Astrocyte (in vitro differentiated cells and primary cell): ENCODE data around the gene HIBADH. TPM values are rescaled to one million over a fixed set of nuclear protein-coding genes. Genes with fewer than 3 reads are reported as not detected.

Experiments
- DNase-seq: peaks from one replicate; pipeline ENCODE4 v3.0.0-alpha.2; 2010; ENCODE audit warnings: low read depth
- FAIRE-seq: peaks from 2 replicates; lab custom pipeline; 2011; peaks lifted over from hg19 to GRCh38; lab: Jason Lieb, UNC
- H2AFZ ChIP-seq: 2 replicates; pipeline ENCODE4 v1.6.0; 2012; ENCODE audit warnings: low read depth, low read length, inconsistent platforms
- H3K27ac ChIP-seq: 2 replicates; pipeline ENCODE4 v1.5.1; 2011; ENCODE audit warnings: low read depth, low read length, inconsistent platforms
- H3K27me3 ChIP-seq: 2 replicates; pipeline ENCODE4 v1.6.0; 2011; ENCODE audit warnings: low read length, inconsistent platforms; ENCODE audit not compliant: insufficient read depth
- H3K36me3 ChIP-seq: 2 replicates; pipeline ENCODE4 v1.5.1; 2011; ENCODE audit warnings: low read length, inconsistent platforms; ENCODE audit not compliant: insufficient read depth
- H3K4me1 ChIP-seq: 2 replicates; pipeline ENCODE4 v1.5.1; 2011; ENCODE audit warnings: low read length, inconsistent platforms; ENCODE audit not compliant: insufficient read depth
- H3K4me2 ChIP-seq: 2 replicates; pipeline ENCODE4 v1.6.0; 2012; ENCODE audit warnings: low read length, inconsistent platforms
- H3K4me3 ChIP-seq: 2 replicates; pipeline ENCODE4 v1.5.1; 2011; ENCODE audit warnings: low read depth, mild to moderate bottlenecking, low read length, inconsistent platforms; ENCODE audit not compliant: insufficient read depth
- H3K79me2 ChIP-seq: 2 replicates; pipeline ENCODE4 v1.6.0; 2012; ENCODE audit warnings: mild to moderate bottlenecking, low read length, inconsistent platforms; ENCODE audit not compliant: insufficient read depth
- H3K9ac ChIP-seq: 2 replicates; pipeline ENCODE4 v1.6.0; 2012; ENCODE audit warnings: mild to moderate bottlenecking, low read length, inconsistent platforms
- H3K9me3 ChIP-seq: 2 replicates; pipeline ENCODE4 v1.5.1; 2012; ENCODE audit warnings: low read depth, mild to moderate bottlenecking, low read length, inconsistent platforms; ENCODE audit not compliant: insufficient read depth
- H4K20me1 ChIP-seq: 2 replicates; pipeline ENCODE4 v1.6.0; 2012; ENCODE audit warnings: low read length, inconsistent platforms; ENCODE audit not compliant: insufficient read depth
- H3K27ac Mint-ChIP-seq: one replicate; pipeline ENCODE4 v1.8.0; 2021; ENCODE audit warnings: mild to moderate bottlenecking, mixed read lengths; ENCODE audit not compliant: unreplicated experiment
- H3K27me3 Mint-ChIP-seq: one replicate; pipeline ENCODE4 v1.8.0; 2021; ENCODE audit warnings: low read depth, mixed read lengths; ENCODE audit not compliant: unreplicated experiment
- H3K36me3 Mint-ChIP-seq: one replicate; pipeline ENCODE4 v1.8.0; 2021; ENCODE audit warnings: low read depth, mixed read lengths; ENCODE audit not compliant: unreplicated experiment
- H3K4me1 Mint-ChIP-seq: one replicate; pipeline ENCODE4 v1.8.0; 2021; ENCODE audit warnings: low read depth, mixed read lengths; ENCODE audit not compliant: unreplicated experiment
- H3K4me3 Mint-ChIP-seq: one replicate; pipeline ENCODE4 v1.8.0; 2021; ENCODE audit warnings: mild to moderate bottlenecking, moderate library complexity, mixed read lengths; ENCODE audit not compliant: unreplicated experiment
- H3K9me3 Mint-ChIP-seq: one replicate; pipeline ENCODE4 v1.8.0; 2021; ENCODE audit warnings: mild to moderate bottlenecking, mixed read lengths; ENCODE audit not compliant: unreplicated experiment
- EZH2 ChIP-seq: IDR thresholded peaks from 2 replicates; pipeline ENCODE4 v1.6.1; 2012; ENCODE audit warnings: mild to moderate bottlenecking, low read length, inconsistent platforms; ENCODE audit not compliant: insufficient read depth
- total RNA-seq: library from RNA; stranded (reverse); gene quantifications from 2 replicates; pipeline ENCODE4 v1.2.1, GENCODE V29; 2021
- TF ChIP-seq, protein P1 (sequence below): IDR thresholded peaks from 2 replicates; pipeline ENCODE4 v1.5.1; 2011; ENCODE audit warnings: low read depth, mild to moderate bottlenecking, inconsistent platforms, low read length, moderate library complexity; ENCODE audit not compliant: insufficient read depth

The HIBADH gene
- total RNA-seq, 1 donor from 2014 or later, result 21.9 TPM

- peaks cover 3% of the 10 kb centered on the region for H3K27me3 ChIP-seq
- H3K4me2 ChIP-seq, result no peak overlapping the region
- no peak for TF ChIP-seq EZH2
- TF ChIP-seq, protein P1, sequence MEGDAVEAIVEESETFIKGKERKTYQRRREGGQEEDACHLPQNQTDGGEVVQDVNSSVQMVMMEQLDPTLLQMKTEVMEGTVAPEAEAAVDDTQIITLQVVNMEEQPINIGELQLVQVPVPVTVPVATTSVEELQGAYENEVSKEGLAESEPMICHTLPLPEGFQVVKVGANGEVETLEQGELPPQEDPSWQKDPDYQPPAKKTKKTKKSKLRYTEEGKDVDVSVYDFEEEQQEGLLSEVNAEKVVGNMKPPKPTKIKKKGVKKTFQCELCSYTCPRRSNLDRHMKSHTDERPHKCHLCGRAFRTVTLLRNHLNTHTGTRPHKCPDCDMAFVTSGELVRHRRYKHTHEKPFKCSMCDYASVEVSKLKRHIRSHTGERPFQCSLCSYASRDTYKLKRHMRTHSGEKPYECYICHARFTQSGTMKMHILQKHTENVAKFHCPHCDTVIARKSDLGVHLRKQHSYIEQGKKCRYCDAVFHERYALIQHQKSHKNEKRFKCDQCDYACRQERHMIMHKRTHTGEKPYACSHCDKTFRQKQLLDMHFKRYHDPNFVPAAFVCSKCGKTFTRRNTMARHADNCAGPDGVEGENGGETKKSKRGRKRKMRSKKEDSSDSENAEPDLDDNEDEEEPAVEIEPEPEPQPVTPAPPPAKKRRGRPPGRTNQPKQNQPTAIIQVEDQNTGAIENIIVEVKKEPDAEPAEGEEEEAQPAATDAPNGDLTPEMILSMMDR, result no peak
- no peaks in the 10 kb centered on the region for H4K20me1 ChIP-seq
- no peaks in the 10 kb centered on the region for H3K36me3 Mint-ChIP-seq
- no peak overlapping the region for H3K4me3 Mint-ChIP-seq
- peaks cover 3% of the 10 kb centered on the region for H3K9me3 Mint-ChIP-seq
- H3K79me2 ChIP-seq, result no peaks in the 10 kb centered on the region
- no peak overlapping the region for H2AFZ ChIP-seq
- no peaks in the 10 kb centered on the region for H3K9me3 ChIP-seq
- DNase-seq, result no peak
- no peaks in the 10 kb centered on the region for H3K4me1 Mint-ChIP-seq
- no peak overlapping the region for H3K27ac ChIP-seq
- H3K4me1 ChIP-seq, result no peaks in the 10 kb centered on the region
- no peaks in the 10 kb centered on the region for H3K36me3 ChIP-seq
- H3K9ac ChIP-seq, result no peak overlapping the region
- no peak overlapping the region for H3K27ac Mint-ChIP-seq
- FAIRE-seq, result no peak
- H3K4me3 ChIP-seq, result no peak overlapping the region
- peaks cover 27% of the 10 kb centered on the region for H3K27me3 Mint-ChIP-seq
These were observed 170.5 kb downstream of the HIBADH start for GRCh38 chr7:27492224-27492623.

DNA sequence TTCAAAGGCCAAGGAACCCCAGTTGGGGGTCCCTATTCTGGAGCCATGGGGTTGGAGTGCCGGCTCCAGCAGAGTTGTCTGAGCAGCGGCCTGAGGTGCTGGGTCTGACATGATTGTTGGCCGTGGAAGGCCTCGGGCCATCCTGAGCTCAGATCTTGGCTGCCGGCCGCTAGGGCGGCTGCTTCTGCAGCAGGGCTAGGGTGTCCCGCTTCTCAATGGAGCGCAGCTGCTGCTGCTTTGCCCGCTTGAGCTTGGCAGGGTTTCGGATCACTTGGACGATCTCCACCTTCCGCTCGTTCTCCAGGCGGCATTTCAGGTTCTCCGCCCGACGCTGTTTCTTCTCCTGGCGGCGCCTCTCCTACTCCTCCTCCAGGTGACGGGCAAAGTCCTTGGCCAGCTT lies 171.1 kb downstream of the HIBADH start:
- Mint-ChIP-seq H3K36me3 (no peaks in the 10 kb centered on the region), H3K4me3 (no peak overlapping the region), H3K4me1 (no peaks in the 10 kb centered on the region), H3K27me3 (peaks cover 27% of the 10 kb centered on the region), H3K9me3 (peaks cover 3% of the 10 kb centered on the region), H3K27ac (no peak overlapping the region)
- Histone ChIP-seq H3K4me2 (no peak overlapping the region), H3K79me2 (no peaks in the 10 kb centered on the region), H3K36me3 (no peaks in the 10 kb centered on the region), H3K9me3 (no peaks in the 10 kb centered on the region), H3K27ac (no peak overlapping the region), H3K27me3 (peaks cover 3% of the 10 kb centered on the region), H4K20me1 (no peaks in the 10 kb centered on the region), H3K4me1 (no peaks in the 10 kb centered on the region), H3K4me3 (no peak overlapping the region), H2AFZ (no peak overlapping the region), H3K9ac (no peak overlapping the region)
- DNase-seq (no peak), FAIRE-seq (no peak)
- TF ChIP-seq, protein P1, result no peak
- no peak for TF ChIP-seq EZH2

DNA sequence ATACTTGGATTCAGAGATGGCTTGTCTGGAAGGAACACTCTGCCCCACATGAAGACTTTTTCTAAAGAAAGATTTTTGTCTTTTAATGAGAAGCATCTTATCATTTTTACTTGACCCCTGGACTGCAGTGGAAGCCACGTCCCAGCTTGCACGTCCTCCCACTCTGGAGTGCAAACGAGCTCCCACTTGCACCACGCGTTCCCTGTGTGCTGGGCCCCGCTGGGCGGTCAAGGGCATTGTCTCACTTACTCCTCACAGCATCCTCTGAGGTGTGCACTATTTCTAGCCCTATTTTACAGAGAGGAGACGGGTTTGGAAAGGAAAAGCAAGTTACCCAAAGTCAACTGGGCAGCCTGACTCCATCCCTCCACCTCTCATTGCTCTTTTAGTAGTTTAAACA lies 175.2 kb downstream of the HIBADH start:
- Histone ChIP-seq H3K4me3 (no peak overlapping the region), H3K9me3 (no peaks in the 10 kb centered on the region), H3K4me1 (no peaks in the 10 kb centered on the region), H3K27me3 (peaks cover 3% of the 10 kb centered on the region), H3K36me3 (no peaks in the 10 kb centered on the region), H3K4me2 (no peak overlapping the region), H3K9ac (no peak overlapping the region), H2AFZ (no peak overlapping the region), H3K27ac (no peak overlapping the region), H3K79me2 (no peaks in the 10 kb centered on the region), H4K20me1 (no peaks in the 10 kb centered on the region)
- FAIRE-seq (no peak), DNase-seq (no peak)
- no peak overlapping the region for H3K27ac Mint-ChIP-seq
- no peaks in the 10 kb centered on the region for H3K4me1 Mint-ChIP-seq
- no peak overlapping the region for H3K4me3 Mint-ChIP-seq
- H3K9me3 Mint-ChIP-seq, result peaks cover 3% of the 10 kb centered on the region
- peaks cover 24% of the 10 kb centered on the region for H3K27me3 Mint-ChIP-seq
- H3K36me3 Mint-ChIP-seq, result no peaks in the 10 kb centered on the region
- TF ChIP-seq, protein P1, result no peak
- TF ChIP-seq EZH2, result no peak
